Panc1 (cell line): ENCODE measurements around the gene CYP21A2.

Experiments used
- POLR2AphosphoS5 ChIP-seq: IDR thresholded peaks from 2 replicates; pipeline ENCODE4 v1.6.1; 2012; ENCODE audit warnings: mild to moderate bottlenecking, low read depth, low read length, moderate library complexity
- SIN3A ChIP-seq: IDR thresholded peaks from 2 replicates; pipeline ENCODE4 v1.6.1; 2012; ENCODE audit warnings: low read depth, mild to moderate bottlenecking, low read length, moderate library complexity, borderline replicate concordance; ENCODE audit not compliant: insufficient read depth
- TCF7L2 ChIP-seq: IDR thresholded peaks from 2 replicates; pipeline ENCODE4 v1.6.1; 2011; ENCODE audit warnings: mild to moderate bottlenecking, low read depth, low read length, inconsistent platforms
- TF ChIP-seq, protein P1 (sequence below): fragments of 450-650 bp; IDR thresholded peaks from 2 replicates; pipeline ENCODE4 v1.5.1; 2017; ENCODE audit warnings: mild to moderate bottlenecking
- TF ChIP-seq, protein P2 (sequence below), 2 experiments: IDR thresholded peaks; 2 replicates each; pipeline ENCODE4 v1.6.1; 2011 to 2012; ENCODE audit warnings: low read depth in 2 of 2, control low read depth in 1 of 2, low read length in 1 of 2, mild to moderate bottlenecking in 1 of 2, moderate library complexity in 1 of 2; ENCODE audit not compliant: insufficient read depth in 1 of 2

DNA sequence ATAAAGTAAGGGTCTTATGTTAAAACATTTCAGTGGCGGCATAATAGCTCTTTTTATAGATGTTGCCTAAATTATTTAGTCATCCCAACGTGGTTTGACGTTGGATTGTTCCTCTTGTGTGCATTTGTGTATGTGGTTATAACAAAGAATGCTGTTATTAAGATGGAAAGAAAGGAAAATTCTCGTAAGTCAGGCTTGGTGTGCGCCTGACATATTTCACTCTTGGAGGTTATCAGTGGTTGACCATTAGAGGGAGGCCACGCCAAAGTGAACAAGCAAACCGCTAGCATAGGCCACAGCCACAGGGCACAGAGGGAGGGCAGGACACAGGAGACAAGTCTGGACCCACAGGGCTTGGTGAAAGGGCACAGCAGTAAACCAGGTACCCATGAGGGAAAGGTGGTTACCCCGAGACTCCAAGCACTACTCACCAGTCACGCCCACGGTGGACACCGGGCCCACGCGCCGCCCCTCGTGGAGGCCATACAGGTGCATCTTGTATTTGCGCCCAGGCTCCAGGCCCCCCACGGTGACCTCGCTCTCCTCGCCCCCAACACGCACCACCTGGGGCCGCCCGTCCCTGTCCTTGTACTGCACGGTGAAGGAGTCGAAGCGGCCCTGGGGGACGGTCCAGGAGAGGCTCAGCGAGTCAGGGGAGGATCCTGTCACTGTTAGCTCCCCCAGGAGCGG is 22.9 kb downstream of the CYP21A2 start:
- TF ChIP-seq SIN3A (no peak), POLR2AphosphoS5 (no peak), TCF7L2 (no peak)
- TF ChIP-seq, protein P1, sequence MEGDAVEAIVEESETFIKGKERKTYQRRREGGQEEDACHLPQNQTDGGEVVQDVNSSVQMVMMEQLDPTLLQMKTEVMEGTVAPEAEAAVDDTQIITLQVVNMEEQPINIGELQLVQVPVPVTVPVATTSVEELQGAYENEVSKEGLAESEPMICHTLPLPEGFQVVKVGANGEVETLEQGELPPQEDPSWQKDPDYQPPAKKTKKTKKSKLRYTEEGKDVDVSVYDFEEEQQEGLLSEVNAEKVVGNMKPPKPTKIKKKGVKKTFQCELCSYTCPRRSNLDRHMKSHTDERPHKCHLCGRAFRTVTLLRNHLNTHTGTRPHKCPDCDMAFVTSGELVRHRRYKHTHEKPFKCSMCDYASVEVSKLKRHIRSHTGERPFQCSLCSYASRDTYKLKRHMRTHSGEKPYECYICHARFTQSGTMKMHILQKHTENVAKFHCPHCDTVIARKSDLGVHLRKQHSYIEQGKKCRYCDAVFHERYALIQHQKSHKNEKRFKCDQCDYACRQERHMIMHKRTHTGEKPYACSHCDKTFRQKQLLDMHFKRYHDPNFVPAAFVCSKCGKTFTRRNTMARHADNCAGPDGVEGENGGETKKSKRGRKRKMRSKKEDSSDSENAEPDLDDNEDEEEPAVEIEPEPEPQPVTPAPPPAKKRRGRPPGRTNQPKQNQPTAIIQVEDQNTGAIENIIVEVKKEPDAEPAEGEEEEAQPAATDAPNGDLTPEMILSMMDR: no peak
- TF ChIP-seq, protein P2, sequence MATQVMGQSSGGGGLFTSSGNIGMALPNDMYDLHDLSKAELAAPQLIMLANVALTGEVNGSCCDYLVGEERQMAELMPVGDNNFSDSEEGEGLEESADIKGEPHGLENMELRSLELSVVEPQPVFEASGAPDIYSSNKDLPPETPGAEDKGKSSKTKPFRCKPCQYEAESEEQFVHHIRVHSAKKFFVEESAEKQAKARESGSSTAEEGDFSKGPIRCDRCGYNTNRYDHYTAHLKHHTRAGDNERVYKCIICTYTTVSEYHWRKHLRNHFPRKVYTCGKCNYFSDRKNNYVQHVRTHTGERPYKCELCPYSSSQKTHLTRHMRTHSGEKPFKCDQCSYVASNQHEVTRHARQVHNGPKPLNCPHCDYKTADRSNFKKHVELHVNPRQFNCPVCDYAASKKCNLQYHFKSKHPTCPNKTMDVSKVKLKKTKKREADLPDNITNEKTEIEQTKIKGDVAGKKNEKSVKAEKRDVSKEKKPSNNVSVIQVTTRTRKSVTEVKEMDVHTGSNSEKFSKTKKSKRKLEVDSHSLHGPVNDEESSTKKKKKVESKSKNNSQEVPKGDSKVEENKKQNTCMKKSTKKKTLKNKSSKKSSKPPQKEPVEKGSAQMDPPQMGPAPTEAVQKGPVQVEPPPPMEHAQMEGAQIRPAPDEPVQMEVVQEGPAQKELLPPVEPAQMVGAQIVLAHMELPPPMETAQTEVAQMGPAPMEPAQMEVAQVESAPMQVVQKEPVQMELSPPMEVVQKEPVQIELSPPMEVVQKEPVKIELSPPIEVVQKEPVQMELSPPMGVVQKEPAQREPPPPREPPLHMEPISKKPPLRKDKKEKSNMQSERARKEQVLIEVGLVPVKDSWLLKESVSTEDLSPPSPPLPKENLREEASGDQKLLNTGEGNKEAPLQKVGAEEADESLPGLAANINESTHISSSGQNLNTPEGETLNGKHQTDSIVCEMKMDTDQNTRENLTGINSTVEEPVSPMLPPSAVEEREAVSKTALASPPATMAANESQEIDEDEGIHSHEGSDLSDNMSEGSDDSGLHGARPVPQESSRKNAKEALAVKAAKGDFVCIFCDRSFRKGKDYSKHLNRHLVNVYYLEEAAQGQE (IDR thresholded peaks at IDR 0.05; ENCODE audit: insufficient read depth in 1 of 2, low read depth in 2 of 2, low read length in 1 of 2): no peak
